HG03571 (cell line): ENCODE data around the gene PRKCZ.

Experiments
- ATAC-seq: cut with Tn5 transposase; IDR thresholded peaks from one replicate; pipeline ENCODE4 v1.9.1; 2021; ENCODE audit not compliant: unreplicated experiment

The PRKCZ gene

DNA sequence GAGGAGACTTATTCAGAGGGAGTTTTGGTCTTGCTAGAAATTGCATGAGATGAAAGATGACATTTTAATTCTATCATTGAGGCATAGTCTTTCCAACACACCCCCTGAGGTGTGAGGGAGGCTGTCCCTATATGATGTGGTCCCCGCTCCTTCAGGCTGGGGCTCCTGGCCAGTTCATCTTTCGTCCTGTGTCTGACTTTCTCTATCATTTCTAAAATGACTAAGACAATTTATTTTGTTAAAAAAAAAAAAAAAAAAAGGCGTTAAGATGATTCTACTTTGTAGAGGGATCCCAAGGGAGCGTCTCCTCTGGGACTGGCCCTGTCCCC lies 50.5 kb downstream of the PRKCZ start:
- ATAC-seq = no peak

DNA sequence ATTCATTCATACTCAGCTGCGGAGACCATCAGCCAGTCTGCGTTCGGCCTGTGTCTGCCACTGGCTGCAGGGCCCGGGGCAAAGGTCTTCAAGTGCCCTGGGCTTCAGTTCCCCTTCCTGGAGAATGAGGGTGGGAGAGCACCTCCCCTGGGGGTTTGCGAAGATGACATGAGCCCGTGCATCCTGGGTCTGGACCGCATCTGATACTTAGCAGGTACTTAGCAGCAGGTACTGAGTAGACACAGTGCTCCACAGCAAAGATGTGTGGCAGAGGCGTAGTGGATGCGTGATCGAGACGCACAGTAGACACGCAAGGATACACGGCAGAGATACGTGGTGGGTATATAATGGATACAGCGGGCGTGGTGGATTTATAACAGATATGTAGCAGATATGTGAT lies 51.3 kb downstream of the PRKCZ start:
- ATAC-seq = no peak

DNA sequence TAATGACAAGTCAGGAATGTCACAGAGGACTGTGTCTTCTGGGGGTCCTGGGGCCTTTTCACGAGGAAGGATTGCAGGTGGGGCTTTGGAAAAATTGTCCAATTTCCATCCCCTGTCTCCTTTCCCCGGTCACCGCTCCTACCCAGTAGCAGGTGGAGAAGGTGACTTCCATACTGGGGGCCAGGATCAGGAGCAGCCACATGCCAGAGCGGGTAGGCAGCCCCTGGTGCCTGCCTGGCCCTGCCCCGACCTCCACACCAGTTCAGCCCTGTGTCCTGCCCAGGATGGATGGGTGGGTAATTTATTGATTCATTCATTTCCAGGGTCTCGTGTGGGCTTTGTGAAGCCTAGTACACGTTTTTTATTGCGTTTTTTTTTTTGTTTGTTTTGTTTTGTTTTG lies 51.7 kb downstream of the PRKCZ start:
- no peak for ATAC-seq

DNA sequence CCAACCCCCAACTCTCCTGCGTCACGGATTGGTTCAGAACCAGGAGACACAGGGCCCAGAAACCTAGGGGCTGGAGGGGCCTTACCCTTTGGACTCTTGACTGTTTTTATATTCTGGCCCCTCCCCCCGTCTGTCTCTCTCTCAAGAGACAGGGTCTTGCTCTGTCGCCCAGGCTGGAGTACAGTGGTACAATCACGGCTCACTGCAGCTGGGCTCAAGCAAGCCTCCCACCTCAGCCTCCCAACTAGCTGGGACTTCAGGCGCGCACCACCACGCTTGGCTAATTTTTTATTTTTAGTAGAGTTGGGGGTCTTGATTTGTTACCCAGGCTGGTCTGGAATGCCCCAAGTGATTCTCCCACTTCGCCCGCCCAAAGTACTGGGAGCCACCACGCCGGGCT lies 52.5 kb downstream of the PRKCZ start:
- no peak for ATAC-seq

DNA sequence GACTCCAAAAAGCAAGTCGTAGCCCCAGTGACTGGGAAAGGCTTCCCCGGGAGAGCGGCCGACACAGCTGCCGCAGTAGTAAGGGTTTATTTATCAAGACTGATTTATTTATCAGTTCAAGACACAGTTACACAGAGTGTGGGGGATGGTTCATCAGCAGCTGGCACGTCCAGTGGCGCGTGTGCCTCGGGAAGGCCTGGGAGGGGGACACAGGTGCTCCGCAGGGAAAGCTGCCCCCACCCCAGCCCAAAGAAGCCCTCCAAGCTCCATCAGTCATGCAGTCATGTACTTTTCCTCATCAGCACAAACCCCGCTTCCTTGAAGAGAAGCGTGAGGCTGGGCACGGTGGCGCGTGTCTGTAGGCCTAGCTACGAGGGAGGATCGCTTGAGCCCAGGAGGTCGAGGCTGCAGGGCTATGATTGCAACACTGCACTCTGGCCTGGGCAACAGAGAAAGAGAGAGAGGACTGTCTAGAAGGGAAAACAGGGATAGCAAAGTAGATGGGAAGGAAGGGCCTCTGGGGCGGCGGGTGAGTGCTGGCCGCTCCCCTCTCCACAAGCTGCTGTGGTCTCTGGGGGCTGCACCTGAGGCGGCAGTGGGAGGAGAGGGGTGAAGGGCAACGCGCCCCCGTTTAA lies 53.2 kb downstream of the PRKCZ start:
- no peak for ATAC-seq

DNA sequence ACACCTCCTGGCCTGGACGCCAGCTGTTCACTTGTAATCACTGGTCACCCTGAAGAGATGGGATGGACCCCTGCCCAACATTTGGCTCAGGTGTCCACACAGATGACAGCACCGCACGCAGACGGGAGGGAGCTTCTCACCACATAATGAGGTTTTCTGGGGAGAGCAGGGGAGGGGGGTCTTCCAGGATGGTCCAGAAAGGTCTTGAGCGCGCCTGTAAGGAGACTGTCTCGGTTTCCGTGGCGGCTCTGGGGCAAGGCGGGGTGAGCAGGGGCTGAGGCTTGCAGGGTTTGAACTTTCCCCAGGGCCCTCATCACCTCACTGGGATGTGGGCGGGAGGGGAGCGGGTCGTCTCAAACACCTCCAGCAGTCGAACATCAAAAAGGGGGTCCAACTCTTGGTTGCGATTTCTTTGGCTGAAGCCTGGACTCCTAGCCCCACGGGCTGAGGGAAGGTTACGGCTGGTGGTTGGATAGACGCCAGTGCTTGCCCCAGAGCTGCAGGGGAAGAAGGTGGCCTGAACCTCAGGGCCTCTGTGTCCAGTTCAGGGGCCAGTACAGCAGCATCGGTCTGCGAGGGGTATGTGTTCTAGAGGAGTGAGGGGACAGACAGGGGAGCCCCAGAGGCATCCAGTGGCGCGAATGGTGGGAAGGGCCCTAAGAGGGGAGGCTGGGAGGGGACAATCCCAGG lies 53.8 kb downstream of the PRKCZ start:
- no peak for ATAC-seq

DNA sequence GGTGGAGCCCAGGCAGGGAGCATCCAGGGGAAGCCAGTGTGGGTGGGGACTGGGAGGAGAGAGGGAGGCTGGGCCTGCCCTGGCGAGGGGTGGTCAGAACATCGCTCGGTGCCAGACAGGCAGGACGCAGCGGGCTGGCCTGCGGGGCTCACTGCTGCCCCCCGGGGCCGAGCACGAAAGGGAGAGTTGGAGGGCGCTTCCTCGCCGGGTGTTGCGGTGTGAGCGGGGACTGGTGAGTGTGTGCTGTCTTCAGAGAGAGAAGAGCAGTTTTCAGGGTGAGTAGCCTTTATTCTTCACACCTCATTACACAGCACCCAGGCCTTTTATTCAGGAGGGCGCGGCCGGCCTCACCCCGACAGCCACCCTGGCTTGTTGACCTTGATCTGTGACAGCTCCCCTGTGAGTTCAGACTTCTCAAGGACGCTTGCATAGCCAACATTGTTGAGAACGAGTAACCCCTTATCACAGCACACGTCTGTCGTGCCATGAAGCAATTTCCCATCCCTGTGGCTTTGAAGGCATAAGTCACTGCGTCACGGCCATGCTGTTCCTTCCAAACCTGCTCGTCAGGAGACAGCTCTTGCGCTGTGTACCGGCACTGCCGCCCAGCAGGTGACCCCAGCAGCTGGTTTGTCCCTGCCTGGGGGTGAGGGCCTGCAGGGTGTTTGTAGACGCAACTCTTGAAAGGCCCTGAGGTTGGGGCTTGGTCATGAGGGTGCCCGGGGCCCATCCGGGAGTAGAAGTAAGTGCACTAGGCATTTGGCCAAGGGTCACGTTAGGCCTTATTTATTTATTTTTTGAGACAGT lies 54.6 kb downstream of the PRKCZ start:
- no peak for ATAC-seq

DNA sequence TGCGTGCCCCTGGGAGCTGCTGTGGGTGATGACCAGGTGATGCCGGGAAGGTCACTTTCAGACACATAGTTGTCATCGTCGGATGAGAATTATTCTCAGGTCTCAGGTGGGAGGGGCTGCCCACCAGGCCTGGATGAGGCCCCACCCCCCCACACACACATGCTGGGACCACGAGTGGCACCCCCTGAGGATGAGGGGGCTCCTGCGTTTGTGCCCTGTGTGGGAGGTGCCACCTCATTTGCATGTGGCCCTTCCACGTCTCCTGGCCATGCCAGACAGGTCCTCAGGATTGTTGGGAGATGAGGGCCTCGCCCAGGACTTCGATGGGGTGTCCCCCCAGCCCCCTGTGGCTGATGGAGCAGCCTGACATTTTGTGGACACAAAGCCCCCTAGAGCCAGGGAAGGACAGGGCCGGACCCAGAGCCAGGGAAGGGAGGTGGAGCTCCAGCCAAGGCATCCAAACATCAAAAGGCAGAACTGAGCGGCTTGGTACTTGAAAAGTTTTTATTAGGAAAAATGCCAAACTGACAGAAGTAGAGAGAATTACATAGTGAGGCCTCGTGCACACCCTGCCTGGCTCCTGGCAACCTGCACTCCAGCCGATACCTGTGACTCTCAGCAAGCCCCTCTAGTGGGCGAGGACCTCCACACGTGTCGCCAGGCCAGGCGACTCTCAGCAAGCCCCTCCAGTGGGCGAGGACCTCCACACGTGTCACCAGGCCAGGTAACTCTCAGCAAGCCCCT lies 55.7 kb downstream of the PRKCZ start:
- no peak for ATAC-seq

DNA sequence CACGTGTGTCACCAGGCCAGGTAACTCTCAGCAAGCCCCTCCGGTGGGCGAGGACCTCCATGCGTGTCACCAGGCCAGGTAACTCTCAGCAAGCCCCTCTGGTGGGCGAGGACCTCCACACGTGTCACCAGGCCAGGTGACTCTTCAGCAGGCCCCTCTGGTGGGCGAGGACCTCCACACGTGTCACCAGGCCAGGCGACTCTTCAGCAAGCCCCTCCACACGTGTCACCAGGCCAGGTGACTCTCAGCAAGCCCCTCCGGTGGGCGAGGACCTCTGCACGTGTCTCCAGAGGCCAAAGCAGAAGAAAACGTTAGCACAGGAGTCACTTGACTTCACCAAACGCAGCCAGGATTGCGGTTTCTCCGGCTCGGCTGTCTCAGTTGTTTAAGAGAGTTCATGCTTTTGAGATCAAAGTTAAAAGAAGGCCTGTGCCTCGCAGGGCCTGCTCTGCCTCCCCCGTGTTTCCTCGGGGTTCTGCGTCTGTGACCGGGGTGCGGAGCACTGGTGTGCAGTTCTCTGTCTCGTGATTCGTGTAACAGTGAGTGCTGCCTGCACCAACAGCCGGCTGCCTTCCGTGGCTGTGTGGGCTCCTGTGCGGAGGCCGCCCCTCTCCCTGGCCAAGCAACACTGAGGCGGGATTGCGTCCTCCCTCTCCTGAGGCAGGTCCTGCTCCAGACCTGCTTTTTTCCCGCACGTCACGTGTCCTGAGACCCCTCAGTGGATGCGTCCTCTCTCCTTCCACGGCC lies 56.6 kb downstream of the PRKCZ start:
- ATAC-seq = no peak

DNA sequence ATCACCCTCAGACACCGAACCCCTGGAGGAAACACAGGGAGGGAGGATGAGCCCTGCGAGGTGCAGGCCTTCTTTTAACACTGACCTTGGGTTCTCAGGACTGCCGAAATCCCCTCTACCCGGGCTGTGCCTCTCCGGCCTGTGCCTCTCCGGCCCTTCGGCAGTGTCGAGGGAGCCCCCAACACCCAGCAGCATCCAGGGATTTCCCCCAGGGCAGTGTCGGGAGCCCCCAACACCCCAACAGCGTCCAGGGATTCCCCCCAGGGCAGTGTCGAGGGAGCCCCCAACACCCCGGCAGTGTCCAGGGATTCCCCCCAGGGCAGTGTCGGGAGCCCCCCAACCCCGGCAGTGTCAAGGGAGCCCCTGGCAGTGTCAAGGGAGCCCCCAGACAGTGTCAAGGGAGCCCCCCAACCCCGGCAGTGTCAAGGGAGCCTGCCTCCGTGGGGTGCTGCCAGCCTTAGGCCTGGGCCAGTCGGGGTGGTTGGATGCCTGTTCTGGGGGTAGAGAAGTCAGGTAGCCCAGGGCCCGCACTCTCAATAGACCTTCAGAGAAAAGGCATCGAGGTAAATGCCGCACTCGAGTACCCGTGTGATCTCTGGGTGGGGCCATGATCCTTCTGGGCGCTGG lies 57.5 kb downstream of the PRKCZ start:
- no peak for ATAC-seq

DNA sequence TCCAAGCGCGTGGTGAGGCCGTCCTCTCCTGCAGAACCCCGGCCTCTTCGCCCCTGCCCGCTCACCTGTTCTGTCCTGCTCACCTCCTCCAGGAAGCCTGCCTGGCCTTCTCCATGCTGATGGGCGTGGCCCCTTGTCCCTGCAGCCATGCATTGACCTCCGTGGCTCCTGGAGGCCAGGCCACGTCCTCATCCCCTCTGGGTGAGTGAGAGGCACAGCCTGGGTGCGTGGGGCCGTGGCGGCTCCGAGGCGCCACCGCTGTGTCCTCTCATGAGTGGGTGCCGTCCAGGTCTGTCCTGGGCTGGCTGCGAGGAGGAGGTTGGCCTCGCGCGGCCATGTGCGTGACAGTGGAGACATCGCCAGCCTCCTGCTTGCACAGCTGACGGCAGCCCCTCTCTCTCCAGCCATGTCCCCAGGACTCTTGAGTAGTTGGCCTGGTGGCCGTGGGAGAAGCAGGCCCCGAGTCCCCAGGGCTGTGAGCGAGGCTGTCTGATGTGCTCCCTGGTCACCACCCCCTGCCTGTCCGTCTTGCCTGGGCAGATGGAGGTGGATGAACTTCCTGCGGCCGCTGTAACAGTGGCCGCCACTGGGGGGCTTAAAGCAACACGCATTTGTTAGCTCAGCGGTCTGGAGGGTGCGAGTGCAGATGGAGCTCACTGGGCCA lies 58.1 kb downstream of the PRKCZ start:
- no peak for ATAC-seq

DNA sequence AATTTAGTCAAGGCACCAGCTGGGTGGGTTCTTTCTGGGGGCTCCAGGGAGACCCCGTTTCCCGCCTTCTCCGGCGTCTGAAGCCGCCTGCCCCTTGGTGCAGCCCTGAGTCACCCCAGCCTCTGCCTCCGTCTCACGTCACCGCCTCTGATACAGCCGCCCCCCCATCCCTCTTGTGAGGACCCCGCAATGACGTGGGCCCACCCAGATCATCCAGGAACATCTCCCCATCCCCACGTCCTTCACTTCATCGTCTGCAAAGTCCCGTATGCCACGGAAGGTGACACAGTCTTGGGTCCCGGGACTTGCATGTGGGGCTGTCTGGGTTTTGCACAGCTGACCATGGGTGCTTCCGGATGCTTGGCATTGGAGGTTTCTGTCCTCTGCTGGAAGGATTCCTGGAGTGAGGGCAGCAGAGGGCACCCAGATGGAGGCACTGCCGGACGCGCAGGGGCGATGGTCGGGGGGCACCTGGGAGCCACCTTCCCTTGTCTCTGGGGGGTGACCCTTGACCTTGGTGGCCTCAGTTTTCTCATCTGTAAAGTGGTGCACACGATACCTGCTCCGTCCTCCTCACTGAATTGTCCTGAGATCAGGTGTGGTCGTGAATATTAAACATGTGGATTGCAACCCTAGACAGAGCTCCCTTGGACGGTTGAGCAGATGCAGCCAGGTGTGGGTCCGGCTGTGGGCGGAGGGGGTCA lies 58.8 kb downstream of the PRKCZ start:
- no peak for ATAC-seq

DNA sequence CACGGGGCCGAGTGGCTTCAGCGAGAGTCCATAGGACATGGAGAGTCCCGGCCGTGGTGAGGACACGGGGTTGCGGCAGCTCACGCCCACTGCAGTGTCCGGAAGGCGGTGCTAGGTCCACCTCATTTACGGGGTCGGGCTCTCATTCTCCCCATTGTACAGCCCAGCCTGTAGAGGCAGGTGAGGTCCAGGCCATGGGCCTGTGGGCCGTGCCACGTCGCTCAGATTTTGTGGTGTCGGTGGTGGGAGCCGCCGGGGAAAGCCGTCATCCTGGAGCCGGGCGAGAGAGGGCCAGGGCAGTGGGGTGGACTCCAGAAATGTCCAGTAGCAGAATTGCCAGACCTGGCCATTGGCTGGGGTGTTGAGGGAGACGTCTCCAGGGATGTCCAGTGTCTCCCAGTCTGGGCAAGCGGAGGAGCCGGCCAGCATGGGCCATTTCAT lies 59.4 kb downstream of the PRKCZ start:
- no peak for ATAC-seq

DNA sequence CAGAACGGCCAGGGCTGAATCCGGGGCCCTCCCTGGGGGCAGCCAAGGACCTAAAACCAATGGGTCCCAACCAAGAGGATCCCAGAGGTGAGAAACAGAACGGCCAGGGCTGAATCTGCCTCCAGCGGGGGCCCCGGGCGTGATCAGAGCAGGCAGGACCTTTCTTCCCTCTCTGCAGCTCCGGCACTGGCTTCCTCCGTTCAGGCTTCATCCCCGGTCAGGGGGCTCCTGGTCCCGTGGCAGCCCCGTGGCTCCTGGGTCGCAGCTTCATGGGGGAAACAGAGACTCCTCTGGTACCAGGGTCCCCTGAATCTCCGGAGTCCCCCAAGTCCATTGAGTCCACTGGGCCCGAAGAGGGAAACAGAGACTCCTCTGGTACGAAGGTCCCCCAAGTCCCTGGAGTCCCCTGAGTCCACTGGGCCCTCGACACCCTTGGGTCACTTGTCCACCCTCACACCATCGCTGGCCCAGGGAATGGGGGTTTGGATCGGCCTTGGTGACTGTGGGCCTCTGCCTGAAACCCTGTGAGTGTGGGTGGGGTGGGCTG lies 60.1 kb downstream of the PRKCZ start:
- ATAC-seq = no peak

DNA sequence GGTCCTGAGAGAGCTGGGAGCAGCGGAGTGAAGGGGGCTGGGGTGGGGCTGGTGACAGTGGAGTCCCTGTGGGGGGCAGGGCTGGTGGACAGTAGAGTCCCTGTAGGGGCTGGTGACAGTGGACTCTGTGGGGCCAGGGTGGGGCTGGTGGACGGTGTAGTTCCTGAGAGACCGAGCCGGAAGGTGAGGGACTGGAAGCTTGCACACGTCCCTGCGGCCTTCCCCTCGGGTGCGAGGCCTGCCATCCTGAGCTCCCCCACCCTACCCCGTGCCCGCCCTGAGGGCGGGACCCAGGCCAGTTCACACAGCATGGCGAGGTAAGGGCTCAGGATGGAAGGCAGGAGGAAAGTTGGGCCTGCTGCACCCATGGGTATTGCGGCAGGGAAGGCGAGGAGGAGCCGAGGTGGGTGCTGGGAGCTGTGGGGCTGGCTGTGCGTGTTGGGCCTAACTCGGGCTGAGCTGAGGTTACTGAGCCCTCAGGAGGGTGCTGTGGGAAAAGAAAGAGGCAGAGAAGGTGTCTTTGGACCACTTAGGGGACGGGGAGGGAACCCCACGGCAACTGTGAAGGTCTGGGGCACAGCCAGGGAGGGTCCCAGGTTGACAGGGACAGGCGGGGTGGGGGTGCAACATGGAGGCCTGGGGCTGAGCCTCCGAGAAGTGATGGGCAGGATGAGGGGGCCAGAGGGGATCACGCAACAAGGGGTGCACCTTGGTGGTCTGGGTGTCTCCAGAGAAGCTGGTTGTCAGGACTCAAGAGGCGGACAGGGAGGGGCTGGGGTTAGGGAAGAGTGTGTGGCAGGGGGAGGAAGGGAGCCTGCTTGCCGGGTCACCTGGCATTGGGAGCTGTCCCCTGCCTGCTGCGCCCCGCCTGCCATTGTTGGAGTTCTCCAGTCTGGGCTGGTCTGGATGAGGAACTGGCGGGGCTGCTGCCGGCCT lies 60.8 kb downstream of the PRKCZ start:
- ATAC-seq = no peak

DNA sequence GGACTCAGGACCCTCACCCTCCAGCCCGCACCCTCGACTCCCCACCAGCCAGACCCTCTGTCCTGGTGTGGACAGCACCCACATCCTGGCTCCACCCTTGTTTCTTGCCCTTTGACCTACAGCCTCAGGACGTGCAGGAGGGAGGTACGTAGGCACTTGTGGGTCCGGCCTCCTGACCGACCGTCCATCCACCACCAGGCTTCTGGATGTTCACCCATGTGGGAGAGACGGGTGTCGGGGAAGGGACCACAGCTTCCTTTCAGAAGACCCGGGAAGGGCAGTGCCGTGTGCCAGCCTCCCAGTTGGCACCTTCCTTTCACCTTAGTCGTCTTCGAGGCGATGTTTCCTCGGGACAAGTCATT lies 61.4 kb downstream of the PRKCZ start:
- no peak for ATAC-seq

DNA sequence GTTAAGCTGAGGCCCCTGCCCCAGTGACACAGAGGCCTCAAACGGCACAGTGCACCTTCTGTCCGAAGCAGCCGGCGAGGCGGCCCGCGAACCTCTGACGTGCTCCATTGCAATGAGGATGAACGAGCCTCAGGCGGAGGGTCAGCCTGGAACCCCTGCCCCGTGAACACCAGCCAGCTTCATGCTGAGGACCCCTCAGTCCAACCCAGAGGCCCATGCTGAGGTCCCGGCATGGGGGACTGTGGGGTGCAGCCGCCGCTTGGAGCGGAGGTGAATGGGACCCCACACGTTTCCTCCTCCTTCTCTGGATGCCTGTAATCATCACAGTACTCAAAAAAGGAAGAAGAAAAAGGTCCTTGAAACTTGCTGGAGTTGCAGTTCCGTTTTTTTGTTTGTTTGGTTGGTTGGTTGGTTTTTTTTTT lies 62.1 kb downstream of the PRKCZ start:
- no peak for ATAC-seq

DNA sequence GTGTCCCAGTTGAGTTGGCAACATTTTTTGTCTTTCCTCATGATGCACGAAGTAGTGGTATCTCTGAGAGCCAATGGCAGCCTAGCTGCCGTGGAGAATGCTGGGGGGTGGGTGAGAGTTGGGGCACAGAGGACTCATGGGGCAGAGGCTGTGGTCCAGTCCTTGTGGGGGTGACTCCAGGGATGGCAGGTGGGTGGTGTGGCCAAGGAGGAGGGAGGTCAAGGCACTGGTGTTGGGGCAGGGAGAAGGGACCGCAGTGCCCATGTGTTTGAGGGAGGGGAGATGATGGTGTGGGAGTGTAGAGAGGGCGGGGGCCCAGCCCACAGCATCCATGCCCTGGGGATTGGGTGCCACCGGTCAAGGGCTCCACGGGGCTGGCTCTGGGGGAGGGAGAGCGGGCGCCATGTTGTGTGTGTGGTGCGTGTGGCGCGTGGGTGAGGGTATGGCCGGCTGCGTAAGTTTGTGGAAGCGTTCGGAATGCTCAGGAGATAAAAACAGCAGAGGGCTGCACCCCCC lies 63.5 kb downstream of the PRKCZ start:
- no peak for ATAC-seq
